SU-DHL-6 (cell line): Measurements from ENCODE around the gene SHROOM1.

ENCODE experiments used
- H2AFZ ChIP-seq: fragments of 200-600 bp; sonication (generic); 2 replicates; pipeline ENCODE4 v1.6.1; 2014; ENCODE audit warnings: low read depth, mild to moderate bottlenecking, moderate library complexity, mixed read lengths, antibody characterized with exemption, low read length; ENCODE audit not compliant: severe bottlenecking
- H3F3A ChIP-seq: fragments of 200-600 bp; shearing (Covaris generic); 2 replicates; pipeline ENCODE4 v1.6.0; 2016; ENCODE audit warnings: antibody characterized with exemption, mild to moderate bottlenecking; ENCODE audit not compliant: insufficient read depth
- H3K27ac ChIP-seq: fragments of 200-600 bp; sonication (generic); 2 replicates; pipeline ENCODE4 v1.5.1; 2016; ENCODE audit warnings: low read depth, mild to moderate bottlenecking, low read length, moderate library complexity, mixed read lengths
- H3K27me3 ChIP-seq: fragments of 200-600 bp; sonication (generic), shearing (Covaris generic); 2 replicates; pipeline ENCODE4 v1.6.0; 2014; ENCODE audit warnings: mild to moderate bottlenecking, low read length
- H3K36me3 ChIP-seq: fragments of 200-600 bp; sonication (generic); 2 replicates; pipeline ENCODE4 v1.6.1; 2014; ENCODE audit warnings: mild to moderate bottlenecking, low read length, mixed read lengths
- H3K4me2 ChIP-seq: fragments of 300-600, 200-600 bp; shearing (Covaris generic), sonication (generic); 2 replicates; pipeline ENCODE4 v1.6.0; 2014; ENCODE audit warnings: low read length, low read depth, mild to moderate bottlenecking; ENCODE audit not compliant: poor library complexity, severe bottlenecking
- H3K4me3 ChIP-seq: fragments of 200-600 bp; sonication (generic); 2 replicates; pipeline ENCODE4 v1.5.1; 2014; ENCODE audit warnings: antibody characterized with exemption, low read length, mild to moderate bottlenecking, mixed read lengths; ENCODE audit not compliant: insufficient read depth, poor library complexity, severe bottlenecking
- H3K79me2 ChIP-seq: fragments of 200-600 bp; sonication (generic); 2 replicates; pipeline ENCODE4 v1.6.1; 2014; ENCODE audit warnings: mild to moderate bottlenecking, low read length, moderate library complexity; ENCODE audit not compliant: insufficient read depth
- H3K9ac ChIP-seq: fragments of 200-600 bp; sonication (generic); 2 replicates; pipeline ENCODE4 v1.7.0; 2014; ENCODE audit warnings: mild to moderate bottlenecking, low read length
- H3K9me2 ChIP-seq: fragments of 200-600 bp; sonication (generic); replicated peaks from 2 replicates; pipeline ENCODE4 v1.6.1; 2014; ENCODE audit warnings: low read length; ENCODE audit not compliant: insufficient read depth
- H3K9me3 ChIP-seq: fragments of 200-600 bp; sonication (generic); 2 replicates; pipeline ENCODE4 v1.6.1; 2014; ENCODE audit warnings: low read length, mixed read lengths; ENCODE audit not compliant: insufficient read depth
- H4K20me1 ChIP-seq: fragments of 200-600 bp; sonication (generic); 2 replicates; pipeline ENCODE4 v1.6.1; 2014; ENCODE audit warnings: low read depth, mild to moderate bottlenecking, antibody characterized with exemption, low read length, moderate library complexity, mixed read lengths
- CTCF ChIP-seq: fragments of 200-600 bp; sonication (generic); IDR thresholded peaks from one replicate; pipeline ENCODE4 v1.5.1; 2017; ENCODE audit warnings: antibody characterized with exemption, mild to moderate bottlenecking, low read length, moderate library complexity; ENCODE audit not compliant: insufficient read depth, poor library complexity, severe bottlenecking
- EZH2phosphoT487 ChIP-seq: fragments of 200-600 bp; sonication (generic), shearing (Covaris generic); conservative IDR thresholded peaks from 2 replicates; pipeline ENCODE4 v1.6.1; 2018; ENCODE audit warnings: mild to moderate bottlenecking, antibody characterized with exemption, low read length, moderate library complexity, mixed read lengths

Gene SHROOM1

GRCh38 chr5:132773601-132774355 is 56.7 kb downstream of the SHROOM1 start:
- H2AFZ ChIP-seq: no peak overlapping the region
- no peak overlapping the region for H3K27ac ChIP-seq
- no peaks in the 10 kb centered on the region for H3K9me2 ChIP-seq
- no peak overlapping the region for H3K9ac ChIP-seq
- H3K4me2 ChIP-seq: no peak overlapping the region
- no peaks in the 10 kb centered on the region for H3K9me3 ChIP-seq
- no peaks in the 10 kb centered on the region for H3K36me3 ChIP-seq
- TF ChIP-seq EZH2phosphoT487 (no peak), CTCF (no peak)
- H4K20me1 ChIP-seq: no peaks in the 10 kb centered on the region
- no peaks in the 10 kb centered on the region for H3K79me2 ChIP-seq
- H3K27me3 ChIP-seq: no peaks in the 10 kb centered on the region
- H3K4me3 ChIP-seq: no peak overlapping the region
- H3F3A ChIP-seq: no peaks in the 10 kb centered on the region

GRCh38 chr5:132773114-132773513 is 57.3 kb downstream of the SHROOM1 start:
- H2AFZ ChIP-seq: no peak overlapping the region
- no peaks in the 10 kb centered on the region for H3K9me3 ChIP-seq
- no peaks in the 10 kb centered on the region for H4K20me1 ChIP-seq
- H3K9ac ChIP-seq: no peak overlapping the region
- H3K79me2 ChIP-seq: no peaks in the 10 kb centered on the region
- no peak overlapping the region for H3K27ac ChIP-seq
- H3K9me2 ChIP-seq: no peaks in the 10 kb centered on the region
- H3K4me2 ChIP-seq: no peak overlapping the region
- TF ChIP-seq EZH2phosphoT487 (no peak), CTCF (no peak)
- H3K27me3 ChIP-seq: no peaks in the 10 kb centered on the region
- H3K36me3 ChIP-seq: no peaks in the 10 kb centered on the region
- H3F3A ChIP-seq: no peaks in the 10 kb centered on the region
- H3K4me3 ChIP-seq: no peak overlapping the region

GRCh38 chr5:132772291-132773070 is 58.0 kb downstream of the SHROOM1 start:
- Histone ChIP-seq H3K27me3 (no peaks in the 10 kb centered on the region), H3K4me2 (no peak overlapping the region), H3K9me3 (no peaks in the 10 kb centered on the region), H4K20me1 (no peaks in the 10 kb centered on the region), H3F3A (no peaks in the 10 kb centered on the region), H3K27ac (no peak overlapping the region), H3K36me3 (no peaks in the 10 kb centered on the region), H3K79me2 (no peaks in the 10 kb centered on the region), H3K9ac (no peak overlapping the region), H2AFZ (no peak overlapping the region), H3K9me2 (no peaks in the 10 kb centered on the region), H3K4me3 (no peak overlapping the region)
- TF ChIP-seq CTCF: no peak
- no peak for TF ChIP-seq EZH2phosphoT487
